ENCODE results near the gene FAM81B.

DNA sequence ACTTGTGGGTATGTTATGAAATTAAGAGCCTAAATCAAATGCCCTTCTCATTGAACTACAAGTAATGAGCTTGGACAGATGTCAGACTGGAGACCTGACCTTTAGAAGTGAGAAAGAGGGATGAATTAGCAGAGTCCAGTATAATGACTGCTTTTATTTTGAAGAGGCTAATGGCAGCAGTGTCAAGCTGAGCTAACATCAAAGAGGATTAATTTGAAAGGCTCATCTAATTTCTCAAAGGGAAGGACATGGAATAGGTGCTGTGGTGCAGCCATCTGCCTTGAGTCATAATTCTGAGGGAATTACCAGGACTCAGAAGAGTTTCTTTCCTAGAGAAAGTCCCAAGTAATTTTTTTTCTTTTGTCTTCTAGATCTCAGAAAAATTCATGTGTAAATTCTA lies 57.6 kb downstream of the FAM81B start:
- no peak for TF ChIP-seq EZH2 (IDR thresholded peaks at IDR 0.05; ENCODE audit: insufficient read depth, poor library complexity, severe bottlenecking)
- TF ChIP-seq EZH2phosphoT487 (IDR thresholded peaks at IDR 0.05; ENCODE audit: insufficient read depth, low read depth), result no peak
